ENCODE measurements around the gene PPP3R1.

PPP3R1 gene

GRCh38 chr2:68283419-68283812, 31.1 kb upstream of the PPP3R1 start:
- Histone ChIP-seq H3K4me3 (ENCODE audit: low read length) (no peak overlapping the region), H3K27me3 (replicated peaks; ENCODE audit: control insufficient read depth, insufficient read depth, low read length) (no peaks in the 10 kb centered on the region), H3K9me3 (ENCODE audit: control insufficient read depth, low read length) (no peaks in the 10 kb centered on the region), H3K36me3 (ENCODE audit: control insufficient read depth, insufficient read depth, low read length, severe bottlenecking) (no peaks in the 10 kb centered on the region), H3K9ac (ENCODE audit: low read length) (no peak overlapping the region), H3K4me1 (ENCODE audit: control insufficient read depth, insufficient read depth, low read length) (peaks cover 36% of the 10 kb centered on the region)
- DNase-seq (ENCODE audit: low read depth), result no peak

- Histone ChIP-seq H3K4me3 (ENCODE audit: low read length) (no peak overlapping the region), H3K9me3 (ENCODE audit: control insufficient read depth, low read length) (no peaks in the 10 kb centered on the region), H3K36me3 (ENCODE audit: control insufficient read depth, insufficient read depth, low read length, severe bottlenecking) (no peaks in the 10 kb centered on the region), H3K9ac (ENCODE audit: low read length) (no peak overlapping the region), H3K27me3 (replicated peaks; ENCODE audit: control insufficient read depth, insufficient read depth, low read length) (no peaks in the 10 kb centered on the region), H3K4me1 (ENCODE audit: control insufficient read depth, insufficient read depth, low read length) (peaks cover 31% of the 10 kb centered on the region)
- DNase-seq (ENCODE audit: low read depth), result peak; percentile 65
Measured at GRCh38 chr2:68282811-68283418, 30.6 kb upstream of the PPP3R1 start.

- H3K4me3 ChIP-seq (ENCODE audit: low read length), result no peak overlapping the region
- H3K9me3 ChIP-seq (ENCODE audit: control insufficient read depth, low read length), result no peaks in the 10 kb centered on the region
- peaks cover 23% of the 10 kb centered on the region for H3K4me1 ChIP-seq (ENCODE audit: control insufficient read depth, insufficient read depth, low read length)
- H3K9ac ChIP-seq (ENCODE audit: low read length), result no peak overlapping the region
- no peaks in the 10 kb centered on the region for H3K36me3 ChIP-seq (ENCODE audit: control insufficient read depth, insufficient read depth, low read length, severe bottlenecking)
- no peaks in the 10 kb centered on the region for H3K27me3 ChIP-seq (replicated peaks; ENCODE audit: control insufficient read depth, insufficient read depth, low read length)
- no peak for DNase-seq (ENCODE audit: low read depth)
Measured at GRCh38 chr2:68280796-68281195, 28.5 kb upstream of the PPP3R1 start.

GRCh38 chr2:68280348-68280747, 28.0 kb upstream of the PPP3R1 start:
- peaks cover 23% of the 10 kb centered on the region for H3K4me1 ChIP-seq (ENCODE audit: control insufficient read depth, insufficient read depth, low read length)
- no peak for DNase-seq (ENCODE audit: low read depth)

GRCh38 chr2:68279691-68280090, 27.4 kb upstream of the PPP3R1 start:
- Histone ChIP-seq H3K27me3 (replicated peaks; ENCODE audit: control insufficient read depth, insufficient read depth, low read length) (no peaks in the 10 kb centered on the region), H3K4me3 (ENCODE audit: low read length) (no peak overlapping the region), H3K9ac (ENCODE audit: low read length) (no peak overlapping the region), H3K9me3 (ENCODE audit: control insufficient read depth, low read length) (no peaks in the 10 kb centered on the region), H3K36me3 (ENCODE audit: control insufficient read depth, insufficient read depth, low read length, severe bottlenecking) (no peaks in the 10 kb centered on the region), H3K4me1 (ENCODE audit: control insufficient read depth, insufficient read depth, low read length) (peaks cover 21% of the 10 kb centered on the region)
- DNase-seq (ENCODE audit: low read depth), result no peak

More at GRCh38 chr2:68280348-68280747, 28.0 kb upstream of the PPP3R1 start:
- Histone ChIP-seq H3K4me3 (ENCODE audit: low read length) (no peak overlapping the region), H3K27me3 (replicated peaks; ENCODE audit: control insufficient read depth, insufficient read depth, low read length) (no peaks in the 10 kb centered on the region), H3K36me3 (ENCODE audit: control insufficient read depth, insufficient read depth, low read length, severe bottlenecking) (no peaks in the 10 kb centered on the region), H3K9ac (ENCODE audit: low read length) (no peak overlapping the region), H3K9me3 (ENCODE audit: control insufficient read depth, low read length) (no peaks in the 10 kb centered on the region)

- no peak for DNase-seq (ENCODE audit: low read depth)
- H3K9ac ChIP-seq (ENCODE audit: low read length), result no peak overlapping the region
- no peaks in the 10 kb centered on the region for H3K9me3 ChIP-seq (ENCODE audit: control insufficient read depth, low read length)
- no peak overlapping the region for H3K4me3 ChIP-seq (ENCODE audit: low read length)
- H3K36me3 ChIP-seq (ENCODE audit: control insufficient read depth, insufficient read depth, low read length, severe bottlenecking), result no peaks in the 10 kb centered on the region
- H3K4me1 ChIP-seq (ENCODE audit: control insufficient read depth, insufficient read depth, low read length), result peaks cover 12% of the 10 kb centered on the region
- no peaks in the 10 kb centered on the region for H3K27me3 ChIP-seq (replicated peaks; ENCODE audit: control insufficient read depth, insufficient read depth, low read length)
Measured at GRCh38 chr2:68278169-68278568, 25.8 kb upstream of the PPP3R1 start.

GRCh38 chr2:68274022-68274421, 21.7 kb upstream of the PPP3R1 start:
- H3K27me3 ChIP-seq (replicated peaks; ENCODE audit: control insufficient read depth, insufficient read depth, low read length), result no peaks in the 10 kb centered on the region
- H3K9ac ChIP-seq (ENCODE audit: low read length), result no peak overlapping the region
- H3K4me3 ChIP-seq (ENCODE audit: low read length), result no peak overlapping the region
- no peak for DNase-seq (ENCODE audit: low read depth)
- H3K9me3 ChIP-seq (ENCODE audit: control insufficient read depth, low read length), result no peaks in the 10 kb centered on the region
- H3K36me3 ChIP-seq (ENCODE audit: control insufficient read depth, insufficient read depth, low read length, severe bottlenecking), result no peaks in the 10 kb centered on the region
- no peaks in the 10 kb centered on the region for H3K4me1 ChIP-seq (ENCODE audit: control insufficient read depth, insufficient read depth, low read length)

- H3K9ac ChIP-seq (ENCODE audit: low read length), result no peak overlapping the region
- no peaks in the 10 kb centered on the region for H3K4me1 ChIP-seq (ENCODE audit: control insufficient read depth, insufficient read depth, low read length)
- H3K36me3 ChIP-seq (ENCODE audit: control insufficient read depth, insufficient read depth, low read length, severe bottlenecking), result no peaks in the 10 kb centered on the region
- no peak overlapping the region for H3K4me3 ChIP-seq (ENCODE audit: low read length)
- no peaks in the 10 kb centered on the region for H3K27me3 ChIP-seq (replicated peaks; ENCODE audit: control insufficient read depth, insufficient read depth, low read length)
- no peak for DNase-seq (ENCODE audit: low read depth)
- H3K9me3 ChIP-seq (ENCODE audit: control insufficient read depth, low read length), result no peaks in the 10 kb centered on the region
Measured at GRCh38 chr2:68272246-68272994, 20.1 kb upstream of the PPP3R1 start.

GRCh38 chr2:68266655-68267054, 14.3 kb upstream of the PPP3R1 start:
- Histone ChIP-seq H3K36me3 (ENCODE audit: control insufficient read depth, insufficient read depth, low read length, severe bottlenecking) (no peaks in the 10 kb centered on the region), H3K9ac (ENCODE audit: low read length) (no peak overlapping the region), H3K9me3 (ENCODE audit: control insufficient read depth, low read length) (no peaks in the 10 kb centered on the region), H3K4me1 (ENCODE audit: control insufficient read depth, insufficient read depth, low read length) (no peaks in the 10 kb centered on the region), H3K27me3 (replicated peaks; ENCODE audit: control insufficient read depth, insufficient read depth, low read length) (no peaks in the 10 kb centered on the region), H3K4me3 (ENCODE audit: low read length) (no peak overlapping the region)
- no peak for DNase-seq (ENCODE audit: low read depth)

- H3K36me3 ChIP-seq (ENCODE audit: control insufficient read depth, insufficient read depth, low read length, severe bottlenecking), result no peaks in the 10 kb centered on the region
- H3K9me3 ChIP-seq (ENCODE audit: control insufficient read depth, low read length), result no peaks in the 10 kb centered on the region
- no peak overlapping the region for H3K4me3 ChIP-seq (ENCODE audit: low read length)
- H3K9ac ChIP-seq (ENCODE audit: low read length), result no peak overlapping the region
- no peak for DNase-seq (ENCODE audit: low read depth)
- H3K27me3 ChIP-seq (replicated peaks; ENCODE audit: control insufficient read depth, insufficient read depth, low read length), result no peaks in the 10 kb centered on the region
- H3K4me1 ChIP-seq (ENCODE audit: control insufficient read depth, insufficient read depth, low read length), result peaks cover 6% of the 10 kb centered on the region
Measured at GRCh38 chr2:68263632-68264031, 11.3 kb upstream of the PPP3R1 start.

- peak; percentile 49 for DNase-seq (ENCODE audit: low read depth)
- Histone ChIP-seq H3K9ac (ENCODE audit: low read length) (no peak overlapping the region), H3K27me3 (replicated peaks; ENCODE audit: control insufficient read depth, insufficient read depth, low read length) (no peaks in the 10 kb centered on the region), H3K9me3 (ENCODE audit: control insufficient read depth, low read length) (no peaks in the 10 kb centered on the region), H3K4me3 (ENCODE audit: low read length) (no peak overlapping the region), H3K4me1 (ENCODE audit: control insufficient read depth, insufficient read depth, low read length) (peaks cover 23% of the 10 kb centered on the region), H3K36me3 (ENCODE audit: control insufficient read depth, insufficient read depth, low read length, severe bottlenecking) (no peaks in the 10 kb centered on the region)
Measured at GRCh38 chr2:68258851-68259250, 6.5 kb upstream of the PPP3R1 start.

- no peak overlapping the region for H3K4me3 ChIP-seq (ENCODE audit: low read length)
- H3K9ac ChIP-seq (ENCODE audit: low read length), result no peak overlapping the region
- H3K27me3 ChIP-seq (replicated peaks; ENCODE audit: control insufficient read depth, insufficient read depth, low read length), result no peaks in the 10 kb centered on the region
- H3K4me1 ChIP-seq (ENCODE audit: control insufficient read depth, insufficient read depth, low read length), result peaks cover 23% of the 10 kb centered on the region
- H3K36me3 ChIP-seq (ENCODE audit: control insufficient read depth, insufficient read depth, low read length, severe bottlenecking), result no peaks in the 10 kb centered on the region
- peak; percentile 72 for DNase-seq (ENCODE audit: low read depth)
- no peaks in the 10 kb centered on the region for H3K9me3 ChIP-seq (ENCODE audit: control insufficient read depth, low read length)
Measured at GRCh38 chr2:68256093-68256450, 3.7 kb upstream of the PPP3R1 start.
